HG02943 (cell line): ENCODE results near the gene NXPE2.
"Not testable (repeated sequence)": the region's sequence is repeated elsewhere in the genome, so short reads cannot be mapped to it uniquely, and the experiment has no call there.

Source experiments
- ATAC-seq: cut with Tn5 transposase; IDR thresholded peaks from one replicate; pipeline ENCODE4 v1.9.1; 2021; ENCODE audit warnings: mild to moderate bottlenecking, low read depth, moderate library complexity; ENCODE audit not compliant: unreplicated experiment

NXPE2 gene

GRCh38 chr11:114678125-114679036 is at the start of gene NXPE2:
NXPE2 (plus strand) TSS chr11:114678527; CDS start chr11:114678576, 49 bp downstream.
- ATAC-seq: no peak

GRCh38 chr11:114631445-114631965 is 46.8 kb upstream of the NXPE2 start:
- not testable (repeated sequence) for ATAC-seq

GRCh38 chr11:114639440-114639839 is 38.9 kb upstream of the NXPE2 start:
- ATAC-seq: not testable (repeated sequence)

- ATAC-seq: no peak
These were observed 27.7 kb upstream of the NXPE2 start for GRCh38 chr11:114650661-114651060.

- ATAC-seq: no peak
These were observed 27.1 kb upstream of the NXPE2 start for GRCh38 chr11:114651145-114651718.

GRCh38 chr11:114653148-114653547 is 25.2 kb upstream of the NXPE2 start:
- no peak for ATAC-seq

- ATAC-seq: no peak
These were observed 13.7 kb upstream of the NXPE2 start for GRCh38 chr11:114664641-114665040.

GRCh38 chr11:114666760-114667159 is 11.6 kb upstream of the NXPE2 start:
- ATAC-seq: no peak

GRCh38 chr11:114668109-114668508 is 10.2 kb upstream of the NXPE2 start:
- ATAC-seq: no peak

- ATAC-seq: no peak
These were observed 4.7 kb upstream of the NXPE2 start for GRCh38 chr11:114673661-114674060.

- ATAC-seq: no peak
These were observed 1.2 kb downstream of the NXPE2 start for GRCh38 chr11:114679505-114679904.

- ATAC-seq: no peak
These were observed 4.7 kb downstream of the NXPE2 start for GRCh38 chr11:114683007-114683406.

- ATAC-seq: no peak
These were observed 6.3 kb downstream of the NXPE2 start for GRCh38 chr11:114684636-114685035.

- no peak for ATAC-seq
These were observed 6.8 kb downstream of the NXPE2 start for GRCh38 chr11:114685097-114685496.

GRCh38 chr11:114705280-114706024 is 27.1 kb downstream of the NXPE2 start:
- ATAC-seq: no peak

GRCh38 chr11:114709960-114710359 is 31.6 kb downstream of the NXPE2 start:
- ATAC-seq: no peak

GRCh38 chr11:114713756-114714155 is 35.4 kb downstream of the NXPE2 start:
- ATAC-seq: no peak

- no peak for ATAC-seq
These were observed 41.2 kb downstream of the NXPE2 start for GRCh38 chr11:114719562-114719961.

GRCh38 chr11:114724916-114725524 is 46.7 kb downstream of the NXPE2 start:
- ATAC-seq: no peak

GRCh38 chr11:114725623-114726022 is 47.3 kb downstream of the NXPE2 start:
- ATAC-seq: no peak
